H9 (cell line): ENCODE measurements around the gene CACNA1A. TPM values are rescaled to one million over a fixed set of nuclear protein-coding genes. Genes with fewer than 3 reads are reported as not detected.
A peak's percentile ranks its signal among the peaks of the same experiment; 100 is the strongest.

ENCODE experiments used
- DNase-seq: peaks from one replicate; pipeline ENCODE4 v3.0.0-alpha.2; 2017
- H2AFZ ChIP-seq: one replicate; pipeline ENCODE4 v1.6.1; 2013; ENCODE audit warnings: mild to moderate bottlenecking, low read length, control low read depth, moderate library complexity
- H2AK5ac ChIP-seq: 2 replicates; pipeline ENCODE4 v1.6.1; 2013; ENCODE audit warnings: low read length, control low read depth, mixed read lengths; ENCODE audit not compliant: insufficient read length
- H2BK120ac ChIP-seq: one replicate; pipeline ENCODE4 v1.6.1; 2013; ENCODE audit warnings: low read depth, mild to moderate bottlenecking, low read length, control low read depth, inconsistent platforms; ENCODE audit not compliant: poor library complexity, severe bottlenecking
- H2BK12ac ChIP-seq: 2 replicates; pipeline ENCODE4 v1.6.1; 2013; ENCODE audit warnings: low read length, control low read depth, mixed read lengths, low read depth; ENCODE audit not compliant: insufficient read length
- H2BK15ac ChIP-seq: 2 replicates; pipeline ENCODE4 v1.6.1; 2013; ENCODE audit warnings: low read depth, low read length, control low read depth
- H2BK20ac ChIP-seq: one replicate; pipeline ENCODE4 v1.6.1; 2013; ENCODE audit warnings: low read depth, mild to moderate bottlenecking, low read length, control low read depth, inconsistent platforms; ENCODE audit not compliant: poor library complexity, severe bottlenecking
- H2BK5ac ChIP-seq: 2 replicates; pipeline ENCODE4 v1.6.1; 2013; ENCODE audit warnings: low read length, control low read depth, mixed read lengths; ENCODE audit not compliant: insufficient read length
- H3K14ac ChIP-seq: 2 replicates; pipeline ENCODE4 v1.6.1; 2013; ENCODE audit warnings: low read length, control low read depth; ENCODE audit not compliant: insufficient read depth
- H3K18ac ChIP-seq: 2 replicates; pipeline ENCODE4 v1.6.1; 2013; ENCODE audit warnings: low read depth, mild to moderate bottlenecking, mixed read lengths, low read length, control low read depth; ENCODE audit not compliant: insufficient read length
- H3K23ac ChIP-seq: 2 replicates; pipeline ENCODE4 v1.6.1; 2013; ENCODE audit warnings: low read length, control low read depth, mixed read lengths, low read depth; ENCODE audit not compliant: insufficient read length
- H3K23me2 ChIP-seq: 2 replicates; pipeline ENCODE4 v1.6.1; 2013; ENCODE audit warnings: low read depth, mild to moderate bottlenecking, mixed read lengths, low read length, control low read depth; ENCODE audit not compliant: insufficient read length, poor library complexity, severe bottlenecking
- H3K27ac ChIP-seq: 2 replicates; pipeline ENCODE4 v1.5.1; 2013; ENCODE audit warnings: low read length, control low read depth, mixed read lengths, low read depth; ENCODE audit not compliant: insufficient read length
- H3K27me3 ChIP-seq: 2 replicates; pipeline ENCODE4 v1.6.1; 2013; ENCODE audit warnings: low read length, control low read depth, inconsistent platforms; ENCODE audit not compliant: insufficient read depth
- H3K4ac ChIP-seq: 2 replicates; pipeline ENCODE4 v1.6.1; 2013; ENCODE audit warnings: low read depth, mild to moderate bottlenecking, control low read depth, inconsistent platforms, low read length, moderate library complexity
- H3K4me1 ChIP-seq: 2 replicates; pipeline ENCODE4 v1.6.1; 2013; ENCODE audit warnings: low read length, control low read depth, inconsistent platforms; ENCODE audit not compliant: insufficient read depth
- H3K4me2 ChIP-seq: 2 replicates; pipeline ENCODE4 v1.6.1; 2013; ENCODE audit warnings: low read length, control low read depth, mixed read lengths; ENCODE audit not compliant: insufficient read length, insufficient read depth
- H3K56ac ChIP-seq: 2 replicates; pipeline ENCODE4 v1.6.1; 2013; ENCODE audit warnings: low read depth, mild to moderate bottlenecking, mixed read lengths, low read length, control low read depth; ENCODE audit not compliant: insufficient read length
- H3K79me1 ChIP-seq: 2 replicates; pipeline ENCODE4 v1.6.1; 2013; ENCODE audit warnings: low read depth, mild to moderate bottlenecking, moderate library complexity, low read length, control low read depth, inconsistent platforms; ENCODE audit not compliant: insufficient read depth, poor library complexity, severe bottlenecking
- H3K79me2 ChIP-seq: 2 replicates; pipeline ENCODE4 v1.6.1; 2013; ENCODE audit warnings: low read length, control low read depth, inconsistent platforms; ENCODE audit not compliant: insufficient read depth
- H3K9ac ChIP-seq: 2 replicates; pipeline ENCODE4 v1.6.1; 2013; ENCODE audit warnings: low read length, control low read depth, mixed read lengths; ENCODE audit not compliant: insufficient read length; ENCODE audit errors: extremely low read depth
- H3K9me3 ChIP-seq: one replicate; pipeline ENCODE4 v1.6.1; 2013; ENCODE audit warnings: low read depth, low read length, inconsistent platforms; ENCODE audit not compliant: control insufficient read depth
- H3T11ph ChIP-seq: one replicate; pipeline ENCODE4 v1.6.1; 2013; ENCODE audit warnings: mild to moderate bottlenecking, low read length, control low read depth, inconsistent platforms
- H4K20me1 ChIP-seq: one replicate; pipeline ENCODE4 v1.6.1; 2013; ENCODE audit not compliant: control insufficient read depth, insufficient read length, insufficient read depth
- H4K5ac ChIP-seq: 2 replicates; pipeline ENCODE4 v1.6.1; 2013; ENCODE audit warnings: low read depth, mild to moderate bottlenecking, mixed read lengths, low read length, control low read depth; ENCODE audit not compliant: insufficient read length
- H4K8ac ChIP-seq: replicated peaks from 2 replicates; pipeline ENCODE4 v1.6.1; 2013; ENCODE audit warnings: low read length, control low read depth, mixed read lengths, low read depth; ENCODE audit not compliant: insufficient read length
- H4K91ac ChIP-seq: 2 replicates; pipeline ENCODE4 v1.6.1; 2013; ENCODE audit warnings: low read depth, mild to moderate bottlenecking, moderate library complexity, mixed read lengths, low read length, control low read depth; ENCODE audit not compliant: insufficient read length
- H3K27ac Mint-ChIP-seq, 3 experiments: 2 replicates in 2 of 3; 3 replicates in 1 of 3; pipeline ENCODE4 v1.8.0; 2020 to 2021; ENCODE audit warnings: mixed read lengths in 3 of 3, mild to moderate bottlenecking in 1 of 3, moderate library complexity in 1 of 3
- H3K27me3 Mint-ChIP-seq: 2 replicates; pipeline ENCODE4 v1.8.0; 2021; ENCODE audit warnings: low read depth, mild to moderate bottlenecking, moderate library complexity, mixed read lengths
- H3K36me3 Mint-ChIP-seq, 3 experiments: 2 replicates in 2 of 3; 3 replicates in 1 of 3; pipeline ENCODE4 v1.8.0; 2020 to 2021; ENCODE audit warnings: low read depth in 3 of 3, mixed read lengths in 3 of 3; ENCODE audit not compliant: insufficient read depth in 1 of 3
- H3K4me1 Mint-ChIP-seq, 2 experiments: 2 replicates each; pipeline ENCODE4 v1.8.0; 2020; ENCODE audit warnings: mixed read lengths in 2 of 2
- H3K4me3 Mint-ChIP-seq, 2 experiments: 2 replicates in 1 of 2; 3 replicates in 1 of 2; pipeline ENCODE4 v1.8.0; 2020 to 2021; ENCODE audit warnings: mild to moderate bottlenecking in 2 of 2, mixed read lengths in 2 of 2, moderate library complexity in 1 of 2
- H3K9me3 Mint-ChIP-seq, 2 experiments: 2 replicates in 1 of 2; 3 replicates in 1 of 2; pipeline ENCODE4 v1.8.0; 2020; ENCODE audit warnings: mild to moderate bottlenecking in 2 of 2, mixed read lengths in 2 of 2, moderate library complexity in 1 of 2
- CTCF ChIP-seq: fragments of 200-600 bp; sonication (generic); conservative IDR thresholded peaks from 3 replicates; pipeline ENCODE4 v1.8.0; 2021; ENCODE audit warnings: antibody characterized with exemption, mild to moderate bottlenecking
- WGBS: extraction: QIAGEN DNeasy Blood & Tissue Kit; methylation state at CpG from one replicate; pipeline ENCODE4 v1.1.7; 2013; ENCODE audit warnings: missing lambda C conversion rate, low lambda C conversion rate, mixed read lengths; ENCODE audit not compliant: insufficient read length; ENCODE audit errors: extremely low coverage; 5-methylcytosine and 5-hydroxymethylcytosine counted together
- total RNA-seq: library from RNA; stranded (reverse); gene quantifications from 2 replicates; pipeline ENCODE4 v1.2.1, GENCODE V29; 2021

The CACNA1A gene
- total RNA-seq, 1 experiment from 2014 or later = 8.0 TPM

- H4K20me1 ChIP-seq = no peaks in the 10 kb centered on the region
- no peak overlapping the region for H3K23ac ChIP-seq
- no peak overlapping the region for H2BK120ac ChIP-seq
- no peak overlapping the region for H2AK5ac ChIP-seq
- Mint-ChIP-seq H3K4me1 (peaks cover 17% of the 10 kb centered on the region in 2 experiments), H3K27ac (peak overlapping the region; percentile 34 to 47 (median 44); a peak in 2 of 7 replicates), H3K9me3 (no peaks in the 10 kb centered on the region), H3K27me3 (peaks cover 1% of the 10 kb centered on the region), H3K36me3 (peaks cover 0 to 1% (median 0%) of the 10 kb centered on the region in 3 experiments; a peak in 3 of 7 replicates), H3K4me3 (no peak overlapping the region; a peak in 1 of 5 replicates)
- H2BK5ac ChIP-seq = no peak overlapping the region
- no peaks in the 10 kb centered on the region for H3K79me1 ChIP-seq
- no peak overlapping the region for H4K5ac ChIP-seq
- no peak overlapping the region for H2BK12ac ChIP-seq
- no peak overlapping the region for H4K8ac ChIP-seq
- no peak overlapping the region for H3T11ph ChIP-seq
- WGBS = no CpG with 5 or more reads among the region's 19 CpGs
- no peak overlapping the region for H2BK20ac ChIP-seq
- DNase-seq = no peak
- no peak overlapping the region for H4K91ac ChIP-seq
- no peaks in the 10 kb centered on the region for H3K9me3 ChIP-seq
- peaks cover 2% of the 10 kb centered on the region for H3K23me2 ChIP-seq
- no peak overlapping the region for H3K9ac ChIP-seq
- H2BK15ac ChIP-seq = no peak overlapping the region
- no peaks in the 10 kb centered on the region for H3K79me2 ChIP-seq
- H3K27me3 ChIP-seq = no peaks in the 10 kb centered on the region
- no peak overlapping the region for H3K4ac ChIP-seq
- H3K4me1 ChIP-seq = no peaks in the 10 kb centered on the region; the same call in 1 of the 2 replicates
- no peak overlapping the region for H3K18ac ChIP-seq
- no peak overlapping the region for H2AFZ ChIP-seq
- no peak for TF ChIP-seq CTCF
- no peak overlapping the region; the same call in 1 of the 2 replicates for H3K14ac ChIP-seq
- no peak overlapping the region for H3K4me2 ChIP-seq
- no peak overlapping the region for H3K56ac ChIP-seq
- no peak overlapping the region for H3K27ac ChIP-seq
These were observed 290.5 kb downstream of the CACNA1A start for GRCh38 chr19:13215572-13216380.
